Heart right ventricle (tissue), 16 donors: ENCODE data around the gene CD27. TPM values are rescaled to one million over a fixed set of nuclear protein-coding genes. Genes with fewer than 3 reads are reported as not detected.
"Not testable (repeated sequence)": the region's sequence is repeated elsewhere in the genome, so short reads cannot be mapped to it uniquely, and the experiment has no call there.

Experiments
- ATAC-seq, 8 donors: fragments of 200-7000 bp; cut with Tn5 transposase; one replicate each; pipeline ENCODE4 v1.9.1; 2020; ENCODE audit warnings: mild to moderate bottlenecking in 8 of 8, moderate library complexity in 8 of 8, moderate number of reproducible peaks in 1 of 8
- DNase-seq, 2 donors: peaks; one replicate each; pipeline ENCODE4 v3.0.0-alpha.2; 2020
- H3K27ac ChIP-seq, 10 donors: fragments of 200-600 bp; sonication (generic) in 2 of 10; one replicate each; pipeline versions ENCODE4 v1.5.0 to v1.8.0; 2020 to 2022; ENCODE audit warnings: mild to moderate bottlenecking in 3 of 10
- H3K27me3 ChIP-seq, 7 donors: fragments of 200-600 bp; one replicate each; pipeline ENCODE4 v1.8.0; 2021 to 2022; ENCODE audit warnings: mild to moderate bottlenecking in 2 of 7
- H3K36me3 ChIP-seq, 9 donors: fragments of 200-600 bp; sonication (generic) in 1 of 9; one replicate each; pipeline versions ENCODE4 v1.5.0 to v1.8.0; 2020 to 2022; ENCODE audit warnings: mild to moderate bottlenecking in 2 of 9
- H3K4me1 ChIP-seq, 9 donors: fragments of 200-600 bp; sonication (generic) in 1 of 9; one replicate each; pipeline versions ENCODE4 v1.5.0 to v1.8.0; 2020 to 2022; ENCODE audit warnings: mild to moderate bottlenecking in 4 of 9
- H3K4me3 ChIP-seq, 10 donors: fragments of 200-600 bp; sonication (generic) in 2 of 10; one replicate each; pipeline versions ENCODE4 v1.5.0 to v1.8.0; 2020 to 2022; ENCODE audit warnings: mild to moderate bottlenecking in 7 of 10, moderate library complexity in 2 of 10
- H3K9me3 ChIP-seq, 11 donors: fragments of 200-600 bp in 10 of 11; sonication (generic) in 2 of 11; one replicate each; pipeline versions ENCODE4 v1.5.0 to v1.8.0; 2013 to 2022; ENCODE audit warnings: mild to moderate bottlenecking in 2 of 11, control low read depth in 1 of 11, moderate library complexity in 1 of 11
- WGBS, 2 donors: extraction: QIAGEN DNeasy Blood & Tissue Kit; methylation state at CpG; one replicate each; pipeline ENCODE4 v1.1.7; 2013; ENCODE audit warnings: inconsistent platforms in 1 of 2; 5-methylcytosine and 5-hydroxymethylcytosine counted together
- intact Hi-C, 10 donors: fragments of 100-400 bp; cut with DNase I; formaldehyde crosslinking; loops; one replicate each; pipeline versions ENCODE4 v1.11.1 to v1.14.2; 2022
- polyA plus RNA-seq, 2 donors: library from polyadenylated mRNA; stranded (reverse); fragments of 200-250 nt; gene quantifications; one replicate each; pipeline ENCODE4 v1.2.3, GENCODE V29; 2013
- total RNA-seq, 10 donors: library from RNA; stranded (reverse); fragmentation: NEBNext Ultra II Directional in 3 of 10; extraction: Animal tissue kit (Norgen Biotek cat#: 25700) in 3 of 10; gene quantifications; one replicate each; pipeline versions ENCODE4 v1.2.1 to v1.2.4, GENCODE V29; 2021 to 2023
- TF ChIP-seq, protein P1 (sequence below), 9 donors: fragments of 200-600 bp; sonication (generic) in 2 of 9; IDR thresholded peaks; one replicate each; pipeline versions ENCODE4 v1.5.0 to v1.8.0; 2021 to 2022; ENCODE audit warnings: antibody characterized with exemption in 9 of 9, mild to moderate bottlenecking in 5 of 9, moderate library complexity in 1 of 9
- donor health status: Arrhythmogenic right ventricular cardiomyopathy.
- donor health status: ischemic (EF 13 %, LVEDD 7.1; RV severe dilation, severe dysfunction).
- donor health status: healthy with polysubstance abuse.
- donor health status: DM: no; HTN: yes; CAD: no.
- donor health status: DM: no; HTN: no; CAD: no.
- donor health status: ischemic (EF 25% LVEDD 6.9; RV normal size, moderate dysfunction).
- donor health status: ischemic (EF 25% LVEDD 5.7; RV mildly dilated, moderate dysfunction).
- donor health status: healthy.
- donor health status: DM: yes; HTN: yes; CAD: no.
- donor health status: Ischemic cardiomyopathy.
- donor health status: ischemic (EF 35%, LVEDD 5.7; RV mildly dilated, moderate dysfunction).
- donor health status: nonischemic (EF 11% LVEDD 7.7; RV severe dilation, severe dysfunction).
- donor health status: DM: yes; HTN: yes; CAD: no.
- donor health status: PGD.
- donor health status: ischemic (EF 29% LVEDD 5.4; RV normal size, mild dysfunction).
- donor health status: nonischemic (EF 23%, LVEDD 6.1; RV moderate dilation, normal function).

Gene CD27
- total and polyA plus RNA-seq, 12 donors: 0.28 to 3.4 (median 0.32) TPM; not detected in 6

DNA sequence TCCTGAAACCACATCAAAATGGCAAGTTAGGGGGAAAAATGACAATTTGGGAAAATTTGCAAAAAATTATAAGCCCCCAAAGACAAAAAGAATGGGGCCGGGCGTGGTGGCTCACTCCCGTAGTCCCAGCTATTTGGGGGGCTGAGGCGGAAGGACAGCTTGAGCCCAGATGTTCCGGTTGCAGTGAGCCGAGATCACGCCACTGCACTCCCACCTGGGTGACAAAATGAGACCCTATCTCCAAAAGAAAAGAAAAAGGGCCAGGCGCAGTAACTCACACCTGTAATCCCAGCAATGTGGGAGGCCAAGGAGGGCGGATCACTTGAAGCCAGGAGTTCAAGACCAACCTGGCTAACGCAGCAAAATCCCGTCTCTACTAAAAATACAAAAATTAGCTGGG, 27.7 kb downstream of the CD27 start:
- Histone ChIP-seq H3K27me3 (no peaks in the 10 kb centered on the region), H3K27ac (no peak overlapping the region), H3K9me3 (no peaks in the 10 kb centered on the region), H3K4me3 (no peak overlapping the region), H3K36me3 (no peaks in the 10 kb centered on the region), H3K4me1 (peaks cover 4 to 36% (median 21%) of the 10 kb centered on the region in 9 donors)
- TF ChIP-seq, protein P1, sequence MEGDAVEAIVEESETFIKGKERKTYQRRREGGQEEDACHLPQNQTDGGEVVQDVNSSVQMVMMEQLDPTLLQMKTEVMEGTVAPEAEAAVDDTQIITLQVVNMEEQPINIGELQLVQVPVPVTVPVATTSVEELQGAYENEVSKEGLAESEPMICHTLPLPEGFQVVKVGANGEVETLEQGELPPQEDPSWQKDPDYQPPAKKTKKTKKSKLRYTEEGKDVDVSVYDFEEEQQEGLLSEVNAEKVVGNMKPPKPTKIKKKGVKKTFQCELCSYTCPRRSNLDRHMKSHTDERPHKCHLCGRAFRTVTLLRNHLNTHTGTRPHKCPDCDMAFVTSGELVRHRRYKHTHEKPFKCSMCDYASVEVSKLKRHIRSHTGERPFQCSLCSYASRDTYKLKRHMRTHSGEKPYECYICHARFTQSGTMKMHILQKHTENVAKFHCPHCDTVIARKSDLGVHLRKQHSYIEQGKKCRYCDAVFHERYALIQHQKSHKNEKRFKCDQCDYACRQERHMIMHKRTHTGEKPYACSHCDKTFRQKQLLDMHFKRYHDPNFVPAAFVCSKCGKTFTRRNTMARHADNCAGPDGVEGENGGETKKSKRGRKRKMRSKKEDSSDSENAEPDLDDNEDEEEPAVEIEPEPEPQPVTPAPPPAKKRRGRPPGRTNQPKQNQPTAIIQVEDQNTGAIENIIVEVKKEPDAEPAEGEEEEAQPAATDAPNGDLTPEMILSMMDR (IDR thresholded peaks at IDR 0.05): no peak
- intact Hi-C loops: loop anchor here in 4 of 10 donors (5.0 to 10.0 kb wide), 2 partner anchors 60 to 62 kb away; partner anchors contain the start of gene GAPDH (in 4 of the 4)
- ATAC-seq (no peak), DNase-seq (no peak)
- 89 to 90% methylated on average over 11 of the region's 11 CpGs for WGBS, 2 donors

DNA sequence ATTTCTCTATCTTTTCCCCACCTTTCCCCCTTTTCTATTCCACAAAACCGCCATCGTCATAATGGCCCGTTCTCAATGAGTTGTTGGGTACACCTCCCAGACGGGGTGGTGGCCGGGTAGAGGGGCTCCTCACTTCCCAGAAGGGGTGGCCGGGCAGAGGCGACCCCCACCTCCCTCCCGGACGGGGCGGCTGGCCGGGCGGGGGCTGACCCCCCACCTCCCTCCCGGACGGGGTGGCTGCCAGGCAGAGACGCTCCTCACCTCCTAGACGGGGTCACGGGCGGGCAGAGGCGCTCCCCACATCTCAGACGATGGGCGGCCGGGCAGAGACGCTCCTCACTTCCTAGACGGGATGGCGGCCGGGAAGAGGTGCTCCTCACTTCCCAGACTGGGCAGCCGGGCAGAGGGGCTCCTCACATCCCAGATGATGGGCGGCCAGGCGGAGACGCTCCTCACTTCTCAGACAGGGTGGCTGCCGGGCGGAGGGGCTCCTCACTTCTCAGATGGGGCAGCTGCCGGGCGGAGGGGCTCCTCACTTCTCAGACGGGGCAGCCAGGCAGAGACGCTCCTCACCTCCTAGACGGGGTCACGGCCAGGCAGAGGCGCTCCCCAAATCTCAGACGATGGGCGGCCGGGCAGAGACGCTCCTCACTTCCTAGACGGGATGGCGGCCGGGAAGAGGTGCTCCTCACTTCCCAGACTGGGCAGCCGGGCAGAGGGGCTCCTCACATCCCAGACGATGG, 30.6 kb downstream of the CD27 start:
- not testable (repeated sequence) for H3K4me3 ChIP-seq, H3K27me3 ChIP-seq, H3K27ac ChIP-seq, ATAC-seq, H3K9me3 ChIP-seq, DNase-seq, H3K36me3 ChIP-seq
- WGBS, 2 donors: 92 to 93% methylated on average over 37 to 42 of the region's 48 CpGs
- intact Hi-C loops: loop anchor here in 1 of 10 donors (10.0 kb wide), 1 partner anchor 59 kb away; the partner anchor contains the start of gene GAPDH
- H3K4me1 ChIP-seq: peaks cover 0 to 10% (median 5%) of the 10 kb centered on the region in 9 donors

DNA sequence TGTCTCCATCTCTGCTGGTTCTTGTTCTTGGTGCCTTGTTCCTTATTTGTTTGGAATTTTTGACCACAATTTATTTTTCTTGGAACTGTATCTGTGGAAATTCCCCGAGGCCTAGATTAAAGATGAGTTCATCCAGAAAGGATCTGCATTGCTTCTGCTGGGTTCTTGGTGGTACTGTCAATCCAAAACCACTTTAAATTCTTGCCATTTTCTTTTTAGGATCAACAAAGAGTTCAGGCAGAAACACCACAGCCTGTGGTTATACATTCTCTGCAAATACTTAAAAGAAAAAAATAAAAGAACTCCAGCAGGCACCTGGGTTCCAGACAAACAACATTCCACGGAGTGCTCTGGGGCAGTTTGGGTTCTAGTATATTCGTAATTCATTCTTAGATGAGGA, 31.7 kb downstream of the CD27 start:
- peak in 1 of 8 donors; percentile 24 for ATAC-seq
- TF ChIP-seq, protein P1 (IDR thresholded peaks at IDR 0.05): no peak
- intact Hi-C loops: loop anchor here in 1 of 10 donors (10.0 kb wide), 1 partner anchor 58 kb away; the partner anchor contains the start of gene GAPDH
- no peak overlapping the region for H3K27ac ChIP-seq
- H3K4me1 ChIP-seq: peaks cover 0 to 6% (median under 1%) of the 10 kb centered on the region in 9 donors
- no peaks in the 10 kb centered on the region for H3K9me3 ChIP-seq
- no peak for DNase-seq
- no peaks in the 10 kb centered on the region for H3K27me3 ChIP-seq
- H3K36me3 ChIP-seq: no peaks in the 10 kb centered on the region
- WGBS, 2 donors: 71 to 72% methylated on average over 3 of the region's 3 CpGs
- H3K4me3 ChIP-seq: no peak overlapping the region

DNA sequence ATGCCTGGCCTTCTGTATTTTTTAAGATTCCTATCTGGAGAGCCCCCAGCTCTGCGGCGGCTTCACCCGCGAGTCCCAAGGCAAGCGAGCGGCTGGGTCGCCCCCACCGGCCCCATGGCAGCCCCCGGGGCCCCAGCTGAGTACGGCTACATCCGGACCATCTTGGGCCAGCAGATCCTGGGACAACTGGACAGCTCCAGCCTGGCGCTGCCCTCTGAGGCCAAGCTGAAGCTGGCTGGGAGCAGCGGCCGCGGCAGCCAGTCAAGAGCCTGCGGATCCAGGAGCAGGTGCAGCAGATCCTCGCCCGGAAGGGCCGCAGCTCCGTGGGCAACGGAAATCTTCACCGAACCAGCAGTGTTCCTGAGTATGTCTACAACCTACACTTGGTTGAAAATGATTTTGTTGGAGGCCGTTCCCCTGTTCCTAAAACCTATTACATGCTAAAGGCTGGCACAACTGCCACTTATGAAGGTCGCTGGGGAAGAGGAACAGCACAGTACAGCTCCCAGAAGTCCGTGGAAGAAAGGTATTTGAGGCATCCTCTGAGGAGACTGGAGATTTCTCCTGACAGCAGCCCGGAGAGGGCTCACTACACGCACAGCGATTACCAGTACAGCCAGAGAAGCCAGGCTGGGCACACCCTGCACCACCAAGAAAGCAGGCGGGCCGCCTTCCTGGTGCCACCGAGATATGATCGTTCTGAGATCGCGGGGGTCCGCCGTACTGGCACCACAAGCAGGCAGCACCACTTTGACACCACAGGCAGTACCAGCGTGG, 33.0 kb downstream of the CD27 start:
- ATAC-seq: peak in 3 of 8 donors; percentile 24 to 50 (median 37)
- H3K36me3 ChIP-seq, H3K27ac ChIP-seq, H3K9me3 ChIP-seq, DNase-seq, H3K27me3 ChIP-seq, H3K4me1 ChIP-seq, H3K4me3 ChIP-seq: not testable (repeated sequence)
- WGBS, 2 donors: 92 to 94% methylated on average over 37 of the region's 37 CpGs
- intact Hi-C loops: loop anchor here in 1 of 10 donors (10.0 kb wide), 1 partner anchor 57 kb away; the partner anchor contains the start of gene GAPDH

DNA sequence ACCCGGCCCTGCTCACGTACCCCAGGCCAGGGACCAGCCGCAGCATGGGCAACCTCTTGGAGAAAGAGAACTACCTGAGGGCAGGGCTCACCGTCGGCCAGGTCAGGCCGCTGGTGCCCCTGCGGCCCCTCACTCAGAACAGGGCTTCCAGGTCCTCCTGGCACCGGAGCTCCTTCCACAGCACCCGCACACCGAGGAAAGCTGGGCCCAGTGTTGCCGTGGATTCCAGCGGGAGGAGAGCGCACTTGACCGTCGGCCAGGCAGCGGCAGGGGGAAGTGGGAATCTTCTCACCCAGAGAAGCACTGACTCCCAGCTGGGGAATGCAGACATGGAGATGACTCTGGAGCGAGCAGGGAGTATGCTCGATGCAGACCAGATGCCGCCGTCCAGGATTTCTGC, 33.7 kb downstream of the CD27 start:
- DNase-seq (no peak), ATAC-seq (peak in 3 of 8 donors; percentile 18 to 30 (median 24))
- Histone ChIP-seq H3K36me3 (no peaks in the 10 kb centered on the region), H3K9me3 (no peaks in the 10 kb centered on the region), H3K4me3 (no peak overlapping the region), H3K4me1 (peaks cover 0 to 6% (median 0%) of the 10 kb centered on the region in 9 donors), H3K27ac (no peak overlapping the region), H3K27me3 (no peaks in the 10 kb centered on the region)
- intact Hi-C loops: loop anchor here in 1 of 10 donors (10.0 kb wide), 1 partner anchor 56 kb away; the partner anchor contains the start of gene GAPDH
- TF ChIP-seq, protein P1 (IDR thresholded peaks at IDR 0.05): no peak
- WGBS, 2 donors: 79 to 87% methylated on average over 20 of the region's 20 CpGs
